HG03196 (cell line): ENCODE data around the gene FTO.

Experiments
- ATAC-seq: cut with Tn5 transposase; IDR thresholded peaks from one replicate; pipeline ENCODE4 v1.9.1; 2021; ENCODE audit not compliant: unreplicated experiment

FTO gene

DNA sequence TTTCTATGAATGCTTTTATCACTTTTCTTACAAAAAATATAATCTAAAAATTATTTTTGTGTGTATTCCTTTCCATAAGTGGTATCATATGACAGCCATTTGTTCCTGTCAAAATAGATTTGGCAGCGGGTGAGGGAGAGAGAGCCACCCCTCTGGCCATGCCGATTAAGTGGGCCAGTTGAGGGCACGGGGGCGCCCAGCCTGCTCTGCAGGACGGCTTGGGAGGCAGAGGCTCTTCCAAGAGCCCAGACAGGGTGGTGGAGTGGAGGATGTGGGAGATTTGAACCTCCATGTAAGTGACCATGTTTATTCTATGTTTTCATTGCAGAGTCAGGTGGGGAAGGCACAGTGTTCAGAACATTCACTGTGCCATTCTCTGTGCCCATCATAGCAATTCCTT is 493.8 kb downstream of the FTO start:
- no peak for ATAC-seq

- no peak for ATAC-seq
Observed at GRCh38 chr16:54199487-54200160, 495.7 kb downstream of the FTO start.

DNA sequence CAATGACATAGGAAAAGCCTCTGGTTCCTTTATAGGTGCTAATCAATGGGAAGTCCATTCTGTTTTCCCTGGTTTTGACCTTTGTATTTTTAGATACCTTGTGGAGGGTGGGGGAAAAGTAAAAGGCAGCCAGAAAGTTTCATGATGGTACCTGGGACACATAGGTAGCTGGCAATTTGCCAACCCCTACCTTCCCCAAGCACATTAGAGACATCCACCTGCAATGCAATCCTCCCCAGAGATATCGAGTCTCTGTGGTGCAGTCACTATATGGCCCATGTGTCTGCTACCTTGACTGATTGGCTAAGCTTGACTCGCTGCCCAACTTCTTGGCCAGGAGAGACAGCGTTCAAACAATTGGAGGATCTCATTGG is 496.2 kb downstream of the FTO start:
- no peak for ATAC-seq

DNA sequence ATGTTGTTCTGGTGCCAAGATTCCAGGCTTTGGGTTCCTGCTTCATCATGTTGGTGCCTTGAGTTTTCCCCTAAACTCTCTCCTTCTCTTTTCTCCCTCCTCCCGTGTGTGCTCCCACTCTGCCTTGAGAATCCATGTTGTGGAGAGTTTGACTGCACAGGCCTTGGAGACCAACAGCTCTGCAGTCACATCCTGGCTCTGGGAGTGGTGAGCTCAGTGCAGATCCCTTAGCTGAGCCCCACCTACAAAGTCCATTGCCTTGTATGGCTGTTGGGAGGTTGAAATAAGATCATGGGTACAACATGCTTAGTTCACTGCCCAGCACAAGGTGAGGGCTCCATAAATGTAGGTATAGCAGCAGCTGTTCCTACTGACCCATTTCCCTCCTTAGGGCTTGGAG is 496.8 kb downstream of the FTO start:
- ATAC-seq = no peak

DNA sequence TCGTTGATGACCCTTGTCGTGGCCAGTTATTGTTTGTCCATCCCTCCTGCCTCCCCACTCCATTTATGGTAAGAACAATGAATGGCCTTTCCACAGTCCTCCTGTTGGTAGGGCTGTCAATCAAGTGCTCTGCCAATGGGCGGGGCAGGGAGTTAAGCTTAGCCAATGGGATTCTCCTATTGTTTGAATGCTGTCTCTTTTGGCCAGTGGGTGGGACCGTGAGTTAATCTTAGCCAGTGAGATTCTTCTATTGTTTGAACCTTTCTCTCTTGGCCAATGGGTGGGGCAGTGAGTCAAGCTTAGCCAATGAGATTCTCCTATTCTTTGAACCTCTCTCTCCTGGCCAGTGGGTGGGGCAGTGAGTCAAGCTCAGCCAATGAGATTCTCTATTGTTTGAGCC is 497.2 kb downstream of the FTO start:
- no peak for ATAC-seq
